Suprapubic skin (tissue), 3 donors: ENCODE data around the gene EEPD1.

Experiments
- EP300 ChIP-seq: sonication (generic); formaldehyde crosslinking; IDR thresholded peaks from one replicate; pipeline ENCODE4 v1.6.1; 2017; ENCODE audit warnings: antibody characterized with exemption
- POLR2A ChIP-seq, 2 donors: fragments of 450-650 bp; IDR thresholded peaks; one replicate each; pipeline ENCODE4 v1.6.1; 2017; ENCODE audit warnings: antibody characterized with exemption in 2 of 2, mild to moderate bottlenecking in 2 of 2, moderate library complexity in 2 of 2
- TF ChIP-seq, protein P1 (sequence below), 2 donors: fragments of 200-600 bp in 1 of 2; fragments of 450-650 bp in 1 of 2; sonication (generic) in 1 of 2; IDR thresholded peaks; one replicate each; pipeline ENCODE4 v1.5.1; 2016 to 2019; ENCODE audit warnings: antibody characterized with exemption in 2 of 2, mild to moderate bottlenecking in 1 of 2, moderate library complexity in 1 of 2

DNA sequence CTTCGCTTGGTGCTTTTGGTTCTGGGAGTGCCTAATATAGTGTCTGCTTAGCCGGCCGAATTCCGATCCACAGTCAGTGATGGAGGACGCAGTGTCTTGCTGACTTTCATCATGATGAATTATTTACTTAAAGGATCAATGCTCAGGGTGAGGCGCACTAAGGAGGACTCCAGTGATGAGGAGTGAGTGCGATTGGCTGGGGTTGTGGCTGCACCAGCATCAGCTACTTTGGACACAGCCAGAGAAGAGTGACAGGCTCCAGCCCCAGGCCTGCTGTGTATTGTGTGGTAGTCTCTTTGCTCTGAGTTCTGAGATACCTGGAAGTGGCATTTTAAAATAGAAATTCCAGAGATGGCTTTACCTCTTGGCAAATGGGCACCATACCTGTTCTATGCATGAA, 163.3 kb downstream of the EEPD1 start:
- TF ChIP-seq, protein P1, sequence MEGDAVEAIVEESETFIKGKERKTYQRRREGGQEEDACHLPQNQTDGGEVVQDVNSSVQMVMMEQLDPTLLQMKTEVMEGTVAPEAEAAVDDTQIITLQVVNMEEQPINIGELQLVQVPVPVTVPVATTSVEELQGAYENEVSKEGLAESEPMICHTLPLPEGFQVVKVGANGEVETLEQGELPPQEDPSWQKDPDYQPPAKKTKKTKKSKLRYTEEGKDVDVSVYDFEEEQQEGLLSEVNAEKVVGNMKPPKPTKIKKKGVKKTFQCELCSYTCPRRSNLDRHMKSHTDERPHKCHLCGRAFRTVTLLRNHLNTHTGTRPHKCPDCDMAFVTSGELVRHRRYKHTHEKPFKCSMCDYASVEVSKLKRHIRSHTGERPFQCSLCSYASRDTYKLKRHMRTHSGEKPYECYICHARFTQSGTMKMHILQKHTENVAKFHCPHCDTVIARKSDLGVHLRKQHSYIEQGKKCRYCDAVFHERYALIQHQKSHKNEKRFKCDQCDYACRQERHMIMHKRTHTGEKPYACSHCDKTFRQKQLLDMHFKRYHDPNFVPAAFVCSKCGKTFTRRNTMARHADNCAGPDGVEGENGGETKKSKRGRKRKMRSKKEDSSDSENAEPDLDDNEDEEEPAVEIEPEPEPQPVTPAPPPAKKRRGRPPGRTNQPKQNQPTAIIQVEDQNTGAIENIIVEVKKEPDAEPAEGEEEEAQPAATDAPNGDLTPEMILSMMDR (IDR thresholded peaks at IDR 0.05) = no peak
- TF ChIP-seq EP300 (no peak), POLR2A (IDR thresholded peaks at IDR 0.05) (no peak)
